Activated CD8-positive, alpha-beta memory T cell treated with anti-CD3 and anti-CD28 coated beads, Interleukin-2, amount 10 ng/mL, durations not matched to agents 7 days and 5 days (primary cell): ENCODE results near the gene PCGF3. TPM values are rescaled to one million over a fixed set of nuclear protein-coding genes. Genes with fewer than 3 reads are reported as not detected.

Experiments used
- ATAC-seq: fragments of 150-1000 bp; cut with Tn5 transposase; one replicate; pipeline ENCODE4 v1.10.0; 2021; ENCODE audit warnings: moderate library complexity
- CTCF ChIA-PET: fragments of 350-600 bp; sonication (Branson Sonifier 250); formaldehyde crosslinking; loops from one replicate; lab custom pipeline; 2021; ENCODE audit warnings: antibody characterized with exemption; lab: Charles Lee
- DNase-seq: peaks from one replicate; pipeline ENCODE4 v3.0.0-alpha.2; 2020
- H3K27ac Mint-ChIP-seq: one replicate; pipeline ENCODE4 v1.8.0; 2021; ENCODE audit warnings: mild to moderate bottlenecking, mixed read lengths
- H3K27me3 Mint-ChIP-seq: one replicate; pipeline ENCODE4 v1.8.0; 2021; ENCODE audit warnings: mixed read lengths
- H3K36me3 Mint-ChIP-seq: one replicate; pipeline ENCODE4 v1.8.0; 2021; ENCODE audit warnings: mild to moderate bottlenecking, mixed read lengths
- H3K4me1 Mint-ChIP-seq: one replicate; pipeline ENCODE4 v1.8.0; 2021; ENCODE audit warnings: mixed read lengths
- H3K4me3 Mint-ChIP-seq: one replicate; pipeline ENCODE4 v1.8.0; 2021; ENCODE audit warnings: mild to moderate bottlenecking, moderate library complexity, mixed read lengths
- H3K9me3 Mint-ChIP-seq: one replicate; pipeline ENCODE4 v1.8.0; 2022; ENCODE audit warnings: low read depth, mixed read lengths
- total RNA-seq, 2 experiments: library from RNA; stranded (reverse); gene quantifications; one replicate each; pipeline ENCODE4 v1.2.3, GENCODE V29; 2021

PCGF3 gene
- total RNA-seq, 2 experiments from 2014 or later: 38.9 to 49.0 TPM

- no peak overlapping the region for H3K27ac Mint-ChIP-seq
- H3K36me3 Mint-ChIP-seq: no peaks in the 10 kb centered on the region
- H3K4me3 Mint-ChIP-seq: no peak overlapping the region
- DNase-seq (no peak), ATAC-seq (no peak)
- no peaks in the 10 kb centered on the region for H3K9me3 Mint-ChIP-seq
- peaks cover 38% of the 10 kb centered on the region for H3K27me3 Mint-ChIP-seq
- CTCF ChIA-PET: no interaction called here
- peaks cover 32% of the 10 kb centered on the region for H3K4me1 Mint-ChIP-seq
Measured at GRCh38 chr4:790466-790820, 84.8 kb downstream of the PCGF3 start.

GRCh38 chr4:791252-791897, 85.7 kb downstream of the PCGF3 start:
- Mint-ChIP-seq H3K4me1 (peaks cover 30% of the 10 kb centered on the region), H3K9me3 (no peaks in the 10 kb centered on the region), H3K4me3 (no peak overlapping the region), H3K36me3 (no peaks in the 10 kb centered on the region), H3K27ac (no peak overlapping the region), H3K27me3 (peaks cover 42% of the 10 kb centered on the region)
- no peak for DNase-seq
- no peak for ATAC-seq
- CTCF ChIA-PET: no interaction called here

- Mint-ChIP-seq H3K27ac (no peak overlapping the region), H3K27me3 (peaks cover 49% of the 10 kb centered on the region), H3K4me3 (peak overlapping the region; percentile 52), H3K4me1 (peaks cover 30% of the 10 kb centered on the region), H3K9me3 (no peaks in the 10 kb centered on the region), H3K36me3 (no peaks in the 10 kb centered on the region)
- CTCF ChIA-PET: interaction anchor here (2.1 to 3.1 kb wide), 2 partner anchors 8 to 50 kb away, joined by 7 to 11 read pairs; no protein-coding TSS in a partner anchor
- peak; percentile 57 for DNase-seq
- ATAC-seq: peak; percentile 68
Measured at GRCh38 chr4:791898-792625, 86.4 kb downstream of the PCGF3 start.

- ATAC-seq (peak; percentile 20), DNase-seq (peak; percentile 75)
- H3K4me1 Mint-ChIP-seq: peaks cover 25% of the 10 kb centered on the region
- peak overlapping the region; percentile 6 for H3K27ac Mint-ChIP-seq
- H3K36me3 Mint-ChIP-seq: no peaks in the 10 kb centered on the region
- H3K27me3 Mint-ChIP-seq: peaks cover 46% of the 10 kb centered on the region
- H3K9me3 Mint-ChIP-seq: no peaks in the 10 kb centered on the region
- CTCF ChIA-PET: interaction anchor here (1.0 to 3.1 kb wide), 3 partner anchors 8 to 50 kb away, joined by 3 to 11 read pairs (median 7); no protein-coding TSS in a partner anchor
- H3K4me3 Mint-ChIP-seq: peak overlapping the region; percentile 52
Measured at GRCh38 chr4:792626-793092, 87.0 kb downstream of the PCGF3 start.

GRCh38 chr4:793093-793861, 87.6 kb downstream of the PCGF3 start:
- Mint-ChIP-seq H3K4me3 (peak overlapping the region; percentile 52), H3K36me3 (no peaks in the 10 kb centered on the region), H3K27me3 (peaks cover 43% of the 10 kb centered on the region), H3K9me3 (no peaks in the 10 kb centered on the region), H3K27ac (peak overlapping the region; percentile 6), H3K4me1 (peaks cover 25% of the 10 kb centered on the region)
- DNase-seq (no peak), ATAC-seq (peak; percentile 37)
- CTCF ChIA-PET: interaction anchor here (1.0 to 3.1 kb wide), 3 partner anchors 9 to 51 kb away, joined by 3 to 11 read pairs (median 7); no protein-coding TSS in a partner anchor

- CTCF ChIA-PET: interaction anchor here (1.2 to 3.1 kb wide), 3 partner anchors 10 to 85 kb away, joined by 3 to 11 read pairs (median 7); no protein-coding TSS in a partner anchor
- DNase-seq (no peak), ATAC-seq (no peak)
- Mint-ChIP-seq H3K4me3 (no peak overlapping the region), H3K27me3 (peaks cover 43% of the 10 kb centered on the region), H3K27ac (no peak overlapping the region), H3K36me3 (no peaks in the 10 kb centered on the region), H3K9me3 (no peaks in the 10 kb centered on the region), H3K4me1 (peaks cover 29% of the 10 kb centered on the region)
Measured at GRCh38 chr4:793941-794621, 88.4 kb downstream of the PCGF3 start.

- ATAC-seq (no peak), DNase-seq (no peak)
- Mint-ChIP-seq H3K36me3 (no peaks in the 10 kb centered on the region), H3K27me3 (peaks cover 43% of the 10 kb centered on the region), H3K27ac (no peak overlapping the region), H3K9me3 (no peaks in the 10 kb centered on the region), H3K4me1 (peaks cover 38% of the 10 kb centered on the region), H3K4me3 (no peak overlapping the region)
- CTCF ChIA-PET: interaction anchor here (1.2 to 3.1 kb wide), 2 partner anchors 11 to 84 kb away, joined by 3 to 11 read pairs; no protein-coding TSS in a partner anchor
Measured at GRCh38 chr4:794900-795725, 89.5 kb downstream of the PCGF3 start.

GRCh38 chr4:795726-796119, 90.1 kb downstream of the PCGF3 start:
- CTCF ChIA-PET: interaction anchor here (3.1 kb wide), 1 partner anchor 11 kb away, joined by 11 read pairs; no protein-coding TSS in a partner anchor
- H3K4me3 Mint-ChIP-seq: no peak overlapping the region
- no peak for ATAC-seq

GRCh38 chr4:796206-796605, 90.6 kb downstream of the PCGF3 start:
- no peak overlapping the region for H3K4me3 Mint-ChIP-seq
- H3K9me3 Mint-ChIP-seq: no peaks in the 10 kb centered on the region
- H3K36me3 Mint-ChIP-seq: no peaks in the 10 kb centered on the region
- peaks cover 38% of the 10 kb centered on the region for H3K27me3 Mint-ChIP-seq
- CTCF ChIA-PET: no interaction called here
- peaks cover 39% of the 10 kb centered on the region for H3K4me1 Mint-ChIP-seq
- H3K27ac Mint-ChIP-seq: no peak overlapping the region
- ATAC-seq: no peak
- no peak for DNase-seq

More at GRCh38 chr4:795726-796119, 90.1 kb downstream of the PCGF3 start:
- H3K4me1 Mint-ChIP-seq: peaks cover 39% of the 10 kb centered on the region
- no peaks in the 10 kb centered on the region for H3K9me3 Mint-ChIP-seq
- H3K27ac Mint-ChIP-seq: no peak overlapping the region
- peaks cover 40% of the 10 kb centered on the region for H3K27me3 Mint-ChIP-seq
- DNase-seq: no peak
- no peaks in the 10 kb centered on the region for H3K36me3 Mint-ChIP-seq

- peaks cover 39% of the 10 kb centered on the region for H3K4me1 Mint-ChIP-seq
- no peaks in the 10 kb centered on the region for H3K9me3 Mint-ChIP-seq
- peaks cover 38% of the 10 kb centered on the region for H3K27me3 Mint-ChIP-seq
- H3K27ac Mint-ChIP-seq: no peak overlapping the region
- H3K4me3 Mint-ChIP-seq: no peak overlapping the region
- ATAC-seq: no peak
- no peak for DNase-seq
- CTCF ChIA-PET: no interaction called here
- no peaks in the 10 kb centered on the region for H3K36me3 Mint-ChIP-seq
Measured at GRCh38 chr4:797066-797465, 91.4 kb downstream of the PCGF3 start.

GRCh38 chr4:801436-802124, 95.9 kb downstream of the PCGF3 start:
- no peak for ATAC-seq
- H3K27me3 Mint-ChIP-seq: peaks cover 18% of the 10 kb centered on the region
- H3K4me1 Mint-ChIP-seq: peaks cover 16% of the 10 kb centered on the region
- peaks cover 2% of the 10 kb centered on the region for H3K36me3 Mint-ChIP-seq
- peaks cover 2% of the 10 kb centered on the region for H3K9me3 Mint-ChIP-seq
- no peak overlapping the region for H3K4me3 Mint-ChIP-seq
- no peak overlapping the region for H3K27ac Mint-ChIP-seq
- CTCF ChIA-PET: no interaction called here
- no peak for DNase-seq

- ATAC-seq: no peak
- H3K27me3 Mint-ChIP-seq: peaks cover 18% of the 10 kb centered on the region
- no peak overlapping the region for H3K27ac Mint-ChIP-seq
- no peak for DNase-seq
- H3K4me3 Mint-ChIP-seq: no peak overlapping the region
- H3K36me3 Mint-ChIP-seq: peaks cover 2% of the 10 kb centered on the region
- CTCF ChIA-PET: no interaction called here
- H3K4me1 Mint-ChIP-seq: peaks cover 13% of the 10 kb centered on the region
- H3K9me3 Mint-ChIP-seq: peaks cover 2% of the 10 kb centered on the region
Measured at GRCh38 chr4:803884-804283, 98.3 kb downstream of the PCGF3 start.
